ENCODE data around the gene DNAJB14.

- TF ChIP-seq NR3C1 (CRISPR knock-in tag; IDR thresholded peaks at IDR 0.05) (no peak), ELF1 (CRISPR knock-in tag; IDR thresholded peaks at IDR 0.05) (no peak), CHD2 (IDR thresholded peaks at IDR 0.05; ENCODE audit: low read depth, low read length) (no peak), MXD4 (CRISPR knock-in tag; IDR thresholded peaks at IDR 0.05) (no peak), CBFB (CRISPR knock-in tag; IDR thresholded peaks at IDR 0.05) (no peak)
Measured at GRCh38 chr4:99979872-99980271, 33.5 kb upstream of the DNAJB14 start.

Measured in HepG2 (cell line).